ENCODE data around the gene KLHL10. TPM values are rescaled to one million over a fixed set of nuclear protein-coding genes. Genes with fewer than 3 reads are reported as not detected.

The KLHL10 gene
- polyA plus RNA-seq (2013), result 0.03 and 0.05 TPM in 2 replicates

DNA sequence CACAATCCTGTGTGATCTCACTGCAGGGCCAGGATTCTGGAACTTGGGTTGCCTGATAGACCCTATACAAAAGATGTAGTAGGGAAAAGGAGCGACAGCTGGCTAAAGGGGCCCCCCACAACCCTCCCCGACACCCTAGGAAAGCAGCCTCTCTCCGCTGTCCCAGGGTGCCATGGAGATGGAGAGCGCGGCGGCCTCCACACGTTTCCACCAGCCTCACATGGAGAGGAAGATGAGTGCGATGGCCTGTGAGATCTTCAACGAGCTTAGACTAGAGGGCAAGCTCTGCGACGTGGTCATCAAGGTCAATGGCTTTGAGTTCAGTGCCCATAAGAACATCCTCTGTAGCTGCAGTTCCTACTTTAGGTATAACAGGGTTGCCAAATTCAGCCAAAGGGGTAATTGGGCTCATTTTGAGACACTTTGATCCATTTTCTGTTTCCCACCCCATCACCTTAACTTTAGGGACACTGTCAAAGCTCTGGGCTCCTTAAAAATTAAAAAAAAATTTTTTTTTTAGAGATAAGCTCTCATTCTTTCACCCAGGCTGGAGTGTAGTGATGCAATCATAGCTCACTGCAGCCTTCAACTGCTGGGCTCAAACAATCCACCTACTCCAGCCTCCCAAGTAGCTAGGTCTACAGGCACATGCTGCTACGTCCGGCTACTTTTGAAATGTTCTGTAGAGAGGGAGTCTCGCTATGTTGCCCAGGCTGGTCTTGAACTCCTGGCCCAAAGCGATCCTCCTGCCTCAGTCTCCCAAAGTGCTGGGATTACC, at the start of gene KLHL10:
TSS of gene KLHL10 (plus strand) at position 65 of the 778 bp plus-strand sequence. CDS start at position 173, 108 bp downstream.
- Histone ChIP-seq H2BK5ac (ENCODE audit: low read depth, low read length, poor library complexity) (no peak within 1 kb of the TSS), H3K4me2 (ENCODE audit: low read length) (no peak within 1 kb of the TSS), H2BK120ac (ENCODE audit: insufficient read depth, low read length, poor library complexity) (no peak within 1 kb of the TSS), H2AK5ac (ENCODE audit: low read length) (no peak within 1 kb of the TSS), H3K23ac (ENCODE audit: low read length) (no peak within 1 kb of the TSS), H2BK12ac (ENCODE audit: low read length) (no peak within 1 kb of the TSS), H3K36me3 (ENCODE audit: control insufficient read depth in 1 of 2, insufficient read depth in 2 of 2, low read length in 2 of 2) (no peaks in the 10 kb centered on the region), H3K14ac (ENCODE audit: low read length) (no peak within 1 kb of the TSS), H4K91ac (ENCODE audit: low read depth, low read length) (no peak within 1 kb of the TSS), H3K79me1 (ENCODE audit: low read length) (peaks cover 5% of the 10 kb centered on the region), H3K4ac (ENCODE audit: low read depth, low read length) (no peak within 1 kb of the TSS), H2AFZ (ENCODE audit: insufficient read depth, low read length, poor library complexity) (peak within 1 kb of the TSS; percentile 83), H3K4me1 (ENCODE audit: control insufficient read depth in 1 of 2, insufficient read depth in 2 of 2, low read length in 2 of 2) (peaks cover 4 to 5% of the 10 kb centered on the region in 2 experiments), H3K9me3 (ENCODE audit: insufficient read depth, low read depth, low read length) (peaks cover 2% of the 10 kb centered on the region), H3K9ac (ENCODE audit: low read length) (no peak within 1 kb of the TSS), H4K12ac (ENCODE audit: low read depth, low read length) (no peak within 1 kb of the TSS), H3K4me3 (ENCODE audit: low read depth, low read length) (no peak within 1 kb of the TSS), H3K27me3 (ENCODE audit: insufficient read depth, low read length) (no peaks in the 10 kb centered on the region), H3K18ac (ENCODE audit: low read length) (no peak within 1 kb of the TSS), H4K8ac (ENCODE audit: low read depth, low read length) (no peak within 1 kb of the TSS), H3K79me2 (ENCODE audit: control insufficient read depth, insufficient read depth, low read length, poor library complexity) (peaks cover 4% of the 10 kb centered on the region), H3K27ac (ENCODE audit: low read depth, low read length) (no peak within 1 kb of the TSS)
- DNase-seq, result no peak
- no CpG with 5 or more reads among the region's 15 CpGs for WGBS (ENCODE audit: extremely low coverage, insufficient coverage, insufficient read length)

GRCh38 chr17:41792845-41793783, 44.5 kb upstream of the KLHL10 start:
- H3K4me1 ChIP-seq (ENCODE audit: control insufficient read depth in 1 of 2, insufficient read depth in 2 of 2, low read length in 2 of 2), result peaks cover 28 to 32% of the 10 kb centered on the region in 2 experiments

GRCh38 chr17:41793784-41794539, 43.7 kb upstream of the KLHL10 start:
- peak overlapping the region; percentile 81 for H4K8ac ChIP-seq (ENCODE audit: low read depth, low read length)
- peaks cover 26% of the 10 kb centered on the region for H3K79me1 ChIP-seq (ENCODE audit: low read length)
- H3K4me2 ChIP-seq (ENCODE audit: low read length), result peak overlapping the region; percentile 42
- peak overlapping the region; percentile 95 for H3K14ac ChIP-seq (ENCODE audit: low read length)
- no CpG with 5 or more reads among the region's 14 CpGs for WGBS (ENCODE audit: extremely low coverage, insufficient coverage, insufficient read length)
- peaks cover 6% of the 10 kb centered on the region for H3K79me2 ChIP-seq (ENCODE audit: control insufficient read depth, insufficient read depth, low read length, poor library complexity)
- peak overlapping the region; percentile 96 for H2BK120ac ChIP-seq (ENCODE audit: insufficient read depth, low read length, poor library complexity)
- H3K27me3 ChIP-seq (ENCODE audit: insufficient read depth, low read length), result no peaks in the 10 kb centered on the region
- H2BK12ac ChIP-seq (ENCODE audit: low read length), result peak overlapping the region; percentile 97
- peak overlapping the region; percentile 80 for H3K4ac ChIP-seq (ENCODE audit: low read depth, low read length)
- peak overlapping the region; percentile 24 for H3K9ac ChIP-seq (ENCODE audit: low read length)
- peak overlapping the region; percentile 86 for H3K27ac ChIP-seq (ENCODE audit: low read depth, low read length)
- H4K91ac ChIP-seq (ENCODE audit: low read depth, low read length), result peak overlapping the region; percentile 96
- peak overlapping the region; percentile 78 for H2AK5ac ChIP-seq (ENCODE audit: low read length)
- no peak overlapping the region for H3K4me3 ChIP-seq (ENCODE audit: low read depth, low read length)
- peak overlapping the region; percentile 57 for H4K12ac ChIP-seq (ENCODE audit: low read depth, low read length)
- H3K4me1 ChIP-seq (ENCODE audit: control insufficient read depth in 1 of 2, insufficient read depth in 2 of 2, low read length in 2 of 2), result peaks cover 29 to 33% of the 10 kb centered on the region in 2 experiments
- no peak overlapping the region for H3K23ac ChIP-seq (ENCODE audit: low read length)
- peak overlapping the region; percentile 96 for H3K18ac ChIP-seq (ENCODE audit: low read length)
- H2AFZ ChIP-seq (ENCODE audit: insufficient read depth, low read length, poor library complexity), result peak overlapping the region; percentile 53
- DNase-seq, result no peak
- no peaks in the 10 kb centered on the region for H3K36me3 ChIP-seq (ENCODE audit: control insufficient read depth in 1 of 2, insufficient read depth in 2 of 2, low read length in 2 of 2)
- H2BK5ac ChIP-seq (ENCODE audit: low read depth, low read length, poor library complexity), result peak overlapping the region; percentile 94
- H3K9me3 ChIP-seq (ENCODE audit: insufficient read depth, low read depth, low read length), result peaks cover 1% of the 10 kb centered on the region

More at GRCh38 chr17:41792845-41793783, 44.5 kb upstream of the KLHL10 start:
- Histone ChIP-seq H3K14ac (ENCODE audit: low read length) (peak overlapping the region; percentile 95), H4K8ac (ENCODE audit: low read depth, low read length) (peak overlapping the region; percentile 81), H3K27me3 (ENCODE audit: insufficient read depth, low read length) (no peaks in the 10 kb centered on the region), H4K91ac (ENCODE audit: low read depth, low read length) (peak overlapping the region; percentile 96), H2BK5ac (ENCODE audit: low read depth, low read length, poor library complexity) (peak overlapping the region; percentile 94), H3K4me3 (ENCODE audit: low read depth, low read length) (no peak overlapping the region), H3K79me1 (ENCODE audit: low read length) (peaks cover 26% of the 10 kb centered on the region), H3K79me2 (ENCODE audit: control insufficient read depth, insufficient read depth, low read length, poor library complexity) (peaks cover 6% of the 10 kb centered on the region), H3K9ac (ENCODE audit: low read length) (peak overlapping the region; percentile 24), H3K27ac (ENCODE audit: low read depth, low read length) (peak overlapping the region; percentile 86), H2BK12ac (ENCODE audit: low read length) (peak overlapping the region; percentile 97), H2BK120ac (ENCODE audit: insufficient read depth, low read length, poor library complexity) (peak overlapping the region; percentile 96), H3K23ac (ENCODE audit: low read length) (no peak overlapping the region), H2AK5ac (ENCODE audit: low read length) (peak overlapping the region; percentile 78), H4K12ac (ENCODE audit: low read depth, low read length) (peak overlapping the region; percentile 57), H3K36me3 (ENCODE audit: control insufficient read depth in 1 of 2, insufficient read depth in 2 of 2, low read length in 2 of 2) (no peaks in the 10 kb centered on the region), H3K18ac (ENCODE audit: low read length) (peak overlapping the region; percentile 96), H3K4ac (ENCODE audit: low read depth, low read length) (peak overlapping the region; percentile 80), H3K9me3 (ENCODE audit: insufficient read depth, low read depth, low read length) (peaks cover 1% of the 10 kb centered on the region), H3K4me2 (ENCODE audit: low read length) (peak overlapping the region; percentile 42), H2AFZ (ENCODE audit: insufficient read depth, low read length, poor library complexity) (peak overlapping the region; percentile 53)
- WGBS (ENCODE audit: extremely low coverage, insufficient coverage, insufficient read length), result no CpG with 5 or more reads among the region's 22 CpGs
- peak; percentile 95 for DNase-seq
